Tibial nerve (tissue), 3 donors: ENCODE data around the gene IFI44.

Experiments used
- POLR2A ChIP-seq, 2 donors: fragments of 450-650 bp; IDR thresholded peaks; one replicate each; pipeline ENCODE4 v1.6.1; 2017; ENCODE audit warnings: antibody characterized with exemption in 2 of 2, mild to moderate bottlenecking in 2 of 2, moderate library complexity in 2 of 2
- TF ChIP-seq, protein P1 (sequence below), 5 experiments: fragments of 200-600 bp in 3 of 5; fragments of 450-650 bp in 2 of 5; sonication (generic) in 3 of 5; IDR thresholded peaks; one replicate each; pipeline ENCODE4 v1.5.1; 2016 to 2019; ENCODE audit warnings: antibody characterized with exemption in 5 of 5, mild to moderate bottlenecking in 3 of 5, moderate library complexity in 2 of 5

DNA sequence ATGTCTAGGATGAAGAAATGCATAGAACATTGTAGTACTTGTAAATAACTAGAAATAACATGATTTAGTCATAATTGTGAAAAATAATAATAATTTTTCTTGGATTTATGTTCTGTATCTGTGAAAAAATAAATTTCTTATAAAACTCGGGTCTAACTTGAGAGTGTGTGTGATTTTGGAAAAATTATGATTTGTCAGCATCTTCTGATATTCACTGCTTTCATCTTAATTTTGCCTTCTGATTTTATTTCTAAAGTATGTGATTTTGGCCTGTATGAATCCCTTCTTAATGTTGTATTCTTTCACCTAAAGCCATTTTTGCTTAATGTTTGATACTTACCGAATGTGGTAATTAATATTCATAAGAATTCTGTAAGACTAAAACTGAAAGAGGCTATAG is 14.3 kb downstream of the IFI44 start:
- TF ChIP-seq, protein P1, sequence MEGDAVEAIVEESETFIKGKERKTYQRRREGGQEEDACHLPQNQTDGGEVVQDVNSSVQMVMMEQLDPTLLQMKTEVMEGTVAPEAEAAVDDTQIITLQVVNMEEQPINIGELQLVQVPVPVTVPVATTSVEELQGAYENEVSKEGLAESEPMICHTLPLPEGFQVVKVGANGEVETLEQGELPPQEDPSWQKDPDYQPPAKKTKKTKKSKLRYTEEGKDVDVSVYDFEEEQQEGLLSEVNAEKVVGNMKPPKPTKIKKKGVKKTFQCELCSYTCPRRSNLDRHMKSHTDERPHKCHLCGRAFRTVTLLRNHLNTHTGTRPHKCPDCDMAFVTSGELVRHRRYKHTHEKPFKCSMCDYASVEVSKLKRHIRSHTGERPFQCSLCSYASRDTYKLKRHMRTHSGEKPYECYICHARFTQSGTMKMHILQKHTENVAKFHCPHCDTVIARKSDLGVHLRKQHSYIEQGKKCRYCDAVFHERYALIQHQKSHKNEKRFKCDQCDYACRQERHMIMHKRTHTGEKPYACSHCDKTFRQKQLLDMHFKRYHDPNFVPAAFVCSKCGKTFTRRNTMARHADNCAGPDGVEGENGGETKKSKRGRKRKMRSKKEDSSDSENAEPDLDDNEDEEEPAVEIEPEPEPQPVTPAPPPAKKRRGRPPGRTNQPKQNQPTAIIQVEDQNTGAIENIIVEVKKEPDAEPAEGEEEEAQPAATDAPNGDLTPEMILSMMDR (IDR thresholded peaks at IDR 0.05), result no peak
- no peak for TF ChIP-seq POLR2A (IDR thresholded peaks at IDR 0.05)
